Body of pancreas (tissue), 4 donors: ENCODE data around the gene GNAS-AS1. TPM values are rescaled to one million over a fixed set of nuclear protein-coding genes. Genes with fewer than 3 reads are reported as not detected.

ENCODE experiments used
- ATAC-seq: fragments of 150-250 bp; one replicate; pipeline ENCODE4 v1.9.1; 2016
- DNase-seq, 4 donors: peaks; one replicate each; pipeline ENCODE4 v3.0.0-alpha.2; 2019
- H3K27ac ChIP-seq, 4 donors: fragments of 200-600 bp; sonication (generic); 1 replicate in 3 of 4; 2 replicates in 1 of 4; pipeline versions ENCODE4 v1.5.1 to v1.6.1; 2016 to 2019; ENCODE audit warnings: mild to moderate bottlenecking in 1 of 4, mixed read lengths in 1 of 4, moderate library complexity in 1 of 4
- H3K27me3 ChIP-seq, 2 donors: fragments of 200-600 bp; sonication (generic); one replicate each; pipeline ENCODE4 v1.6.0; 2016; ENCODE audit warnings: mild to moderate bottlenecking in 1 of 2
- H3K36me3 ChIP-seq, 2 donors: fragments of 200-600 bp; sonication (generic); replicated peaks in 1 of 2; 2 replicates each; pipeline ENCODE4 v1.5.1; 2016; ENCODE audit warnings: low read depth in 2 of 2; ENCODE audit not compliant: insufficient read depth in 1 of 2
- H3K4me1 ChIP-seq: fragments of 200-600 bp; sonication (generic); one replicate; pipeline ENCODE4 v1.6.0; 2016
- H3K4me3 ChIP-seq, 2 donors: fragments of 200-600 bp; sonication (generic); 1 replicate in 1 of 2; 2 replicates in 1 of 2; pipeline ENCODE4 v1.5.1; 2016 to 2019
- H3K9me3 ChIP-seq, 3 donors: fragments of 200-600 bp; sonication (generic); 1 replicate in 2 of 3; 2 replicates in 1 of 3; pipeline ENCODE4 v1.5.1; 2016
- CTCF ChIP-seq, 7 experiments: fragments of 450-650 bp in 4 of 7; fragments of 200-600 bp in 3 of 7; sonication (generic) in 3 of 7; IDR thresholded peaks; one replicate each; pipeline ENCODE4 v1.5.1; 2016 to 2019; ENCODE audit warnings: antibody characterized with exemption in 7 of 7
- POLR2A ChIP-seq, 3 donors: fragments of 450-650 bp; IDR thresholded peaks; one replicate each; pipeline ENCODE4 v1.6.1; 2016; ENCODE audit warnings: antibody characterized with exemption in 3 of 3, mild to moderate bottlenecking in 2 of 3
- WGBS, 2 donors: methylation state at CpG; one replicate each; pipeline ENCODE4 v1.1.5; 2017; 5-methylcytosine and 5-hydroxymethylcytosine counted together
- intact Hi-C: fragments of 100-400 bp; cut with DNase I; formaldehyde crosslinking; loops from one replicate; pipeline ENCODE4 v1.15.1; 2023
- total RNA-seq, 2 donors: library from RNA; depleted of rRNA; stranded (reverse); fragments of >200 nt; gene quantifications; one replicate each; pipeline ENCODE4 v1.1.0, GENCODE V29; 2016

GNAS-AS1 gene
- total RNA-seq, 2 donors from 2014 or later, result 1.0 to 3.0 TPM

- H3K36me3 ChIP-seq, result no peaks in the 10 kb centered on the region
- no peak overlapping the region for H3K27ac ChIP-seq
- no peaks in the 10 kb centered on the region for H3K4me1 ChIP-seq
- intact Hi-C loops, result no loop called here
- ATAC-seq (no peak), DNase-seq (no peak)
- H3K27me3 ChIP-seq, result no peaks in the 10 kb centered on the region
- no peak for TF ChIP-seq POLR2A (IDR thresholded peaks at IDR 0.05)
- no peak for TF ChIP-seq CTCF (IDR thresholded peaks at IDR 0.05)
- no peaks in the 10 kb centered on the region for H3K9me3 ChIP-seq
- no peak overlapping the region for H3K4me3 ChIP-seq
- WGBS, 2 donors, result 70 to 82% methylated on average over 2 to 10 of the region's 10 CpGs
Measured at GRCh38 chr20:58816051-58816450, 34.7 kb downstream of the GNAS-AS1 start.

GRCh38 chr20:58815448-58815847 is 35.3 kb downstream of the GNAS-AS1 start:
- H3K27ac ChIP-seq, result no peak overlapping the region
- intact Hi-C loops, result no loop called here
- H3K4me3 ChIP-seq, result no peak overlapping the region
- no peaks in the 10 kb centered on the region for H3K9me3 ChIP-seq
- no peaks in the 10 kb centered on the region for H3K4me1 ChIP-seq
- no peak for ATAC-seq
- no peaks in the 10 kb centered on the region for H3K27me3 ChIP-seq
- WGBS, 2 donors, result 67 to 73% methylated on average over 9 to 11 of the region's 11 CpGs
- DNase-seq, result no peak
- no peak for TF ChIP-seq CTCF (IDR thresholded peaks at IDR 0.05)
- TF ChIP-seq POLR2A (IDR thresholded peaks at IDR 0.05), result no peak
- no peaks in the 10 kb centered on the region for H3K36me3 ChIP-seq

- H3K4me3 ChIP-seq, result no peak overlapping the region
- DNase-seq, result no peak
- no peak for ATAC-seq
- TF ChIP-seq POLR2A (IDR thresholded peaks at IDR 0.05) (no peak), CTCF (IDR thresholded peaks at IDR 0.05) (no peak)
- H3K27me3 ChIP-seq, result no peaks in the 10 kb centered on the region
- no peaks in the 10 kb centered on the region for H3K4me1 ChIP-seq
- 63 to 79% methylated on average over 8 of the region's 8 CpGs for WGBS, 2 donors
- intact Hi-C loops, result no loop called here
- no peaks in the 10 kb centered on the region for H3K36me3 ChIP-seq
- no peak overlapping the region for H3K27ac ChIP-seq
- H3K9me3 ChIP-seq, result no peaks in the 10 kb centered on the region
Measured at GRCh38 chr20:58813369-58813768, 37.3 kb downstream of the GNAS-AS1 start.

GRCh38 chr20:58811334-58811733 is 39.4 kb downstream of the GNAS-AS1 start:
- DNase-seq, result peak in 1 of 4 donors; percentile 15
- WGBS, 2 donors, result 85 to 86% methylated on average over 13 of the region's 13 CpGs
- intact Hi-C loops, result no loop called here
- Histone ChIP-seq H3K27me3 (no peaks in the 10 kb centered on the region), H3K27ac (no peak overlapping the region), H3K9me3 (no peaks in the 10 kb centered on the region), H3K4me1 (no peaks in the 10 kb centered on the region), H3K4me3 (no peak overlapping the region), H3K36me3 (no peaks in the 10 kb centered on the region)
- no peak for TF ChIP-seq CTCF (IDR thresholded peaks at IDR 0.05)
- TF ChIP-seq POLR2A (IDR thresholded peaks at IDR 0.05), result no peak
- ATAC-seq, result no peak

- no peaks in the 10 kb centered on the region for H3K9me3 ChIP-seq
- 72 to 75% methylated on average over 10 of the region's 10 CpGs for WGBS, 2 donors
Measured at GRCh38 chr20:58810879-58811250, 39.8 kb downstream of the GNAS-AS1 start.

More at GRCh38 chr20:58810879-58811250, 39.8 kb downstream of the GNAS-AS1 start:
- ATAC-seq (no peak), DNase-seq (no peak)
- Histone ChIP-seq H3K27me3 (no peaks in the 10 kb centered on the region), H3K4me3 (no peak overlapping the region), H3K27ac (no peak overlapping the region), H3K36me3 (no peaks in the 10 kb centered on the region), H3K4me1 (no peaks in the 10 kb centered on the region)
- intact Hi-C loops, result no loop called here
- TF ChIP-seq POLR2A (IDR thresholded peaks at IDR 0.05), result no peak
- no peak for TF ChIP-seq CTCF (IDR thresholded peaks at IDR 0.05)
